Activated CD8-positive, alpha-beta memory T cell treated with anti-CD3 and anti-CD28 coated beads, Interleukin-2, amount 50 U/mL, for 48 hours (primary cell): ENCODE measurements around the gene PPP2R2B.
A peak's percentile ranks its signal among the peaks of the same experiment; 100 is the strongest.
"Not testable (repeated sequence)": the region's sequence is repeated elsewhere in the genome, so short reads cannot be mapped to it uniquely, and the experiment has no call there.

Experiments used
- DNase-seq: peaks from one replicate; pipeline ENCODE4 v3.0.0-alpha.2; 2020

PPP2R2B gene

GRCh38 chr5:146586752-146587151, 291.8 kb downstream of the PPP2R2B start:
- DNase-seq, result no peak

- no peak for DNase-seq
Observed at GRCh38 chr5:146584750-146585149, 293.8 kb downstream of the PPP2R2B start.

GRCh38 chr5:146582051-146582596, 296.4 kb downstream of the PPP2R2B start:
- no peak for DNase-seq

- no peak for DNase-seq
Observed at GRCh38 chr5:146580237-146580636, 298.3 kb downstream of the PPP2R2B start.

- DNase-seq, result no peak
Observed at GRCh38 chr5:146574713-146575112, 303.8 kb downstream of the PPP2R2B start.

- no peak for DNase-seq
Observed at GRCh38 chr5:146568161-146568560, 310.4 kb downstream of the PPP2R2B start.

GRCh38 chr5:146565764-146566367, 312.7 kb downstream of the PPP2R2B start:
- peak; percentile 59 for DNase-seq

- DNase-seq, result no peak
Observed at GRCh38 chr5:146564007-146564762, 314.4 kb downstream of the PPP2R2B start.

GRCh38 chr5:146562461-146562860, 316.1 kb downstream of the PPP2R2B start:
- DNase-seq, result no peak

GRCh38 chr5:146561711-146562110, 316.8 kb downstream of the PPP2R2B start:
- DNase-seq, result no peak

- no peak for DNase-seq
Observed at GRCh38 chr5:146560205-146560812, 318.2 kb downstream of the PPP2R2B start.

- not testable (repeated sequence) for DNase-seq
Observed at GRCh38 chr5:146556884-146557283, 321.7 kb downstream of the PPP2R2B start.

- no peak for DNase-seq
Observed at GRCh38 chr5:146553446-146553845, 325.1 kb downstream of the PPP2R2B start.

- no peak for DNase-seq
Observed at GRCh38 chr5:146549615-146550014, 328.9 kb downstream of the PPP2R2B start.

- DNase-seq, result no peak
Observed at GRCh38 chr5:146548781-146549449, 329.6 kb downstream of the PPP2R2B start.

- no peak for DNase-seq
Observed at GRCh38 chr5:146544232-146544631, 334.3 kb downstream of the PPP2R2B start.

- peak; percentile 81 for DNase-seq
Observed at GRCh38 chr5:146541958-146542849, 336.4 kb downstream of the PPP2R2B start.

GRCh38 chr5:146540414-146540813, 338.1 kb downstream of the PPP2R2B start:
- no peak for DNase-seq

- DNase-seq, result no peak
Observed at GRCh38 chr5:146539973-146540372, 338.6 kb downstream of the PPP2R2B start.

- DNase-seq, result no peak
Observed at GRCh38 chr5:146538432-146538831, 340.1 kb downstream of the PPP2R2B start.

- no peak for DNase-seq
Observed at GRCh38 chr5:146533882-146534281, 344.7 kb downstream of the PPP2R2B start.

- DNase-seq, result peak; percentile 85
Observed at GRCh38 chr5:146533260-146533857, 345.2 kb downstream of the PPP2R2B start.
